Left forelimb (tissue), 1 donor: ENCODE data around the gene ZBED6.
"Not testable (repeated sequence)": the region's sequence is repeated elsewhere in the genome, so short reads cannot be mapped to it uniquely, and the experiment has no call there.

Source experiments
- DNase-seq: peaks from one replicate; pipeline ENCODE4 v3.0.0-alpha.2; 2018; ENCODE audit warnings: low spot score

ZBED6 gene

DNA sequence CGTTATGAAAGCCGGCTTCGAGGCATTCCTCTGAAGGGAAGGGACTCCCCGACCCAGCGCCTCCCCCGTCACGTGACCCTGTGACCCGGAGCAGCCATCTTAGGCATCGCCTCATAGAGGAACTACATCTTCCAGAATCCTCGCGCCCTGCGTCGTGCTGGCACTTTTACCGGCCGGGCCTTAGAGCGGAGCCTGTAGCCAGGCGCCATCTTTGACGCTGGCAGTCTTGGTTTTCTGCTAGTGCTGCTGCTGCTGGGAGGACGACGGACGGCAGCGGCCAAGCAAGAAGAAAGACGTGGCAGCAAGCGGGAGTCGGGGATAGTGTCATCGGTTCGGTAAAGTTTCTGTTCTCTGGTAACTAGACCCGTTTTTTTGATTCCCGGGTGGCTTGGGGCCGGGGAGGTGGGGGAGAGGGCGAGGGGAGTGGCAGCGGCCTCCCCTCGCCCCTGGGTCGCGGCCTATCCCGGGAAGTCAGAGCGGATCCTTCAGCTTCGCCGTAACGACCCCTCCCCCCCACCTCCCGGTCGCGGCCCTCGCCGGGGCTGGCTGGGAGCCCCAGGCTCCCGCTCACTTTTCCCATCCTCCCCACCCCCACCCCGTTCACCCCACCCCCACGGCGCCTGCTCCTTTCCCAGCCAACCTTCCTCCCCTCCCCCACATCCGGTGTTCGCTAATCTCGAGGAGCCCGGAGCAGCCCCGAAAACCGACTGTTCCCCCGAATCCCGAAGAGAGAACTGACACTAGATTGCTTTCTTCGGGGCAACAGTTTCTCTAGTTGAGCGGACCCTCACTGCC is at the start of gene ZBED6, which contains the start of gene ZC3H11A:
ZBED6 (plus strand) TSS at position 183 of the 795 bp plus-strand sequence. CDS start 1,900 bp downstream, outside the sequence.
ZC3H11A (plus strand) TSS at position 183 of the 795 bp plus-strand sequence. CDS start 21,448 bp downstream, outside the sequence.
- peak; percentile 97 for DNase-seq

- DNase-seq, result no peak
Observed at GRCh38 chr1:203746281-203746680, 49.1 kb upstream of the ZBED6 start.

GRCh38 chr1:203751051-203751450 is 44.4 kb upstream of the ZBED6 start:
- DNase-seq, result no peak

DNA sequence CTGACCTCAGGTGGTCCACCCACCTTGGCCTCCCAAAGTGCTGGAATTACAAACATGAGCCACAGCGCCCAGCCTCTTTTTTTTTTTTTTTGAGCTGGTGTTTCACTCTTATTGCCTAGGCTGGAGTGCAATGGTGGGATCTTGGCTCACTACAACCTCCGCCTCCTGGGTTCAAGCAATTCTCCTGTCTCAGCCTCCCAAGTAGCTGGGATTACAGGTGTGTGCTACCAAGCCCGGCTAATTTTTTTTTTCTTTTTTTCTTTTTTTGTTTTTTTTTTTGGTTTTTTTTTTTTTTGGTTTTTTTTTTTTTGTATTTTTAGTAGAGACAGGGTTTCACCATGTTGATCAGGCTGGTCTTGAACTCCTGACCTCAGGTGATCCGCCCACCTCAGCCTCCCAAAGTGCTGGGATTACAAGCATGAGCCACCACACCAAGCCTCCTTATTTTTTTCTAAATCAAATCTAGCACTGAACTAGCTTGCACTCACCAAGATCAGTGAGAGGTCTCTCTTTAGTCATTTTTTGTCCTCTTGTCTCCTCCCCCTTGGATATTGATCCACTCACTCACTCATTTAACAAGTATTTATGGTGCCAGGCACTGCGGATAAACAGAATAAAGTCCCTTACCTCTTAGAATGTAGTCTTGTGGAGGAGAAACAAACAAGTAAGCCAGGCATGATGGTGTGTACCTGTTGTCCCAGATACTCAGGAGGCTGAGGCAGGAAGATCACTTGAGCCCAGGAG is 43.6 kb upstream of the ZBED6 start:
- DNase-seq, result not testable (repeated sequence)

DNA sequence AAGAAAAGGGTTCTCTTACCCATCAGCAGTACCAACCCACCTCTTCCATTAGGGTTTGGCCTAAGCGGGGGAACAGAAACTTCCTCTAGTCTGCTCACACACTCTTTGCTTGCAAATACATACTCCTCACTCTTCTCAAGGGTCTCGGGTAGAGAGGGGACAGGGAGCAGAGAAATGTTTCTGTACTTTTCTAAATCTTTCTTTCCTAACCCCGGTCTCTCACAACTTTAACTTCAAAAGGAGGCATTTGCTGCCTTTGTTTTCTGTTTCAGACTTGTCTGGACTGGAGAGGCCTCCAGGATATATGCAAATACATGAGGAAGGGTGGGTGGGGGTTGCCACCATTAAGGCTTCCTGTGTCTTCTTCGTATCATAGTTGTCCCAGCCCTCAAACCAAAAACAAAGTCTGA is 41.0 kb upstream of the ZBED6 start:
- DNase-seq, result no peak

- no peak for DNase-seq
Observed at GRCh38 chr1:203756036-203756435, 39.4 kb upstream of the ZBED6 start.

- DNase-seq, result not testable (repeated sequence)
Observed at GRCh38 chr1:203758749-203759148, 36.7 kb upstream of the ZBED6 start.

DNA sequence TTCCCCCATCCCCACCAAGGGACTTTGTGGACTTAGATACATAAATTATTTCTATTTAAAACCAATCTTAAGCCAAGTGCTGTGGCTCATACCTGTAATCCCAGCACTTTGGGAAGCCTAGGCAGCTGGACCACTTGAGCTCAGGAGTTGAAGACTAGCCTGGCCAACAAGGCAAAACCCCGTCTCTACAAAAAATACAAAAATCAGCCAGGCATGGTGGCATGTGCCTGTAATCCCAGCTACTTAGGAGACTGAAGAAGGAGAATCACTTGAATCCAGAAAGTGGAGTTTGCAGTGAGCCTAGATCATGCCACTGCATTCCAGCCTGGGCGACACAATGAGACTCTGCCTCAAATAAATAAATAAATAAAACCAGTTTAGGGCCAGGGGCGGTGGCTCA is 34.9 kb upstream of the ZBED6 start:
- no peak for DNase-seq

DNA sequence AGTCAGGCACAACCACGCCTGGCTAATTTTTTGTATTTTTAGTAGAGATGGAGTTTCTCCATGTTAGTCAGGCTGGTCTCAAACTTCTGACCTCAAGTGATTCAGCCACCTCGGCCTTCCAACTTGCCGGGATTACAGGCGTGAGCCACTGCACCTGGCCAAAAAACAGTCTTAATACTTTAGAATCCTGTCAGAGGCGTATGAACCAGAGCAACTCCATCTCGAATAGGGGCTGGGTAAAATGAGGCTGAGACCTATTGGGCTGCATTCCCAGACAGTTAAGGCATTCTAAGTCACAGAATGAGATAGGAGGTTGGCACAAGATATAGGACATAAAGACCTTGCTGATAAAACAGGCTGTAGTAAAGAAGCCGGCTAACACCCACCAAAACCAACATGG is 33.5 kb upstream of the ZBED6 start:
- not testable (repeated sequence) for DNase-seq

DNA sequence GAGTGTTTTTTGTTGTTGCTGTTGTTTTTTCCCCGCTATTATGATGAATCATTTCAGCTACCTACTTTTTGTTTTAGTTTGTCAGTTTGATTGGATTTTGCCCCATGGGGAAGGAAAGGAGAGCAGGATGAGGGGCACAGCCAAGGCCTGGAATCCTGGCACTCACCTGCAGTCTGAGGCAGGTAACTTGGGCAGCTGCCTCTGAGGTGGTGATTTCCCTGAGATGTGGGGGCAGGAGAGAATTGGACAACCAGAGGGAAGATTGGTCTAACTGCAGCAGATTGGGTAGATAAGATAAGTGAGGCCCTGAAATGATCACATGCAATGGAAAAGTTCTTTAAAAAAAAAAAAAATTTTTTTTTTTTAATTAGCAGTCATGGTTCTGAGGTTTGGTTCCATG is 31.9 kb upstream of the ZBED6 start:
- DNase-seq, result no peak

DNA sequence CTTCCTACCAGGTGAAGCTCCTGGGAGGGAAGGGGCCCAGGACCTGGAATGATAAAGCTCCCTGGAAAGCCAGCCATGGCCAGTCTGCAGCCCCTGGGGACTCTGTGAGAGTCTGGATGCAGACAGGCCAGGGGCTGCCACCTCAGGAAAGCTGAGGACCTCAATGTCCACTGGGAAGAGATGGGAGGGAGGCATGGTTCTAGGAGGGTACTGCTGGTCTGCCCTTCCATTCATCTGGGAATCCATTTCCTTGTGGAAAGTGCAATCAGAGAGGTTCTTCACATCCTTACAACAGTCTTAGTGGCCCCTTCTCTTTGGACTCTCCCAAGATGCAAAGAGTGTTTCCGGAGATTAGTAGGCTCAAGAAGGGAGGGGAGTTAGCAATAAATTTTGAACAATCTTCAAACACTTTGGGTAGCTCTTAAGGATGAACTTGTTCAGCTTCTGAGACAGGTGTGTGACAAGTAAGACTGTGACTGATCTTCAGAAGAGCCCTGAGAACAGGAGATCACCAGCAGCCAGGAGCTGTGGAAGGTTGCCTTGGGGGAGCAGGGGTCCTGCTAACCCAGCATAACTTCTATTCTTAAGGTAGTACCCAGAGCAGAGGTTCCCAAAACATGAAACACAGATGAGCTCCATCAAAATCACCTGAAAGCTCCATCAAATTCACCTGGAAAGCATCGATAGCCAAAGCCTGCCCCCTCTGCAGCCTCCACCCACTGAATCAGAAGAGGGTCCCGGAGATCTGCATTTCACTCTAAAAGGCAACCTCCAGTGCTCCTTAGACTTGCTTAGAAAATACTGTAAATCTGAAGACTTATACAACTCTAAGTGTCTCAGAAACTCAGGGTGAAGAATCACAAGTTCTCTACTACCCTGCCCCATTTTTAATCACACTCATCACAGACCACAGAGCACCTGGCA is 31.1 kb upstream of the ZBED6 start:
- no peak for DNase-seq

DNA sequence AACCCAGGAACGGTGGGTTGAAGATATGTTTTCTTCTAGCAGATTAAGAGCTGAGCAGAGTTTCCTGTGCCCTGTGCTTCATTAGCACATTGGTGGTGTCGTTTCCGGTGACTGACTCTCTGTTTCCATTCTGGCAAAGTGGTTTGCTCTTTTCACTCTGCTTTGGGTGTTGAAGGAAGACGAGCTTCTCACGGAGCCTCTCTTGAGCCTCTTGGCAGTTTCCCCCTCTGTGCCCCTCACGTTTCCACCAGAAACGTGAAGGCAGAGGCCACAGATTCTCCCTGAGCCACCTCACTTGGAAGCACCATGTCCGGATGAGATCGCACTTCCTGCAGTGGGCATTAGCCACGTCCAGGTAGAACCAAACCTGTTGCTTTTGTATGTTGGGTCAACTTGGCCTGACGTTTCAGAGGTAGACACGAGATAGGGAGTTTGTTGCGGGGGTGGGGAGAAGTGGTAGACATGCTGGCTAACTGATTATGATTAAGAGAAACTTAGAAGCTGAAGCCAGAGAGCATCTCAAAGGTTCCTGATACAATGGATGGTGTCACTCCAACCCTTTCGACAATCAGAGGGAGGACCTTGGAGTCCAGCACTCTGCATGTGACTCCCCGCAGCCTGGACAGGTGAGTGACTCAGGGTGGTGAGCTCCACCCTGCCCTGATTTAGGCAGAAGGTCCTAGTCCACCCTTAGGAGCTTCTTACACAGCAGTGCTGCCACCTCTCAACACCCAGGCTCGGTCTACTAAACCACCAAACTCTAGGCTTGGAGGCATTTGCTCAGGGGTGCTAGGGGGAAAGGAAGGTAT is 30.2 kb upstream of the ZBED6 start, which contains the start of gene LAX1:
LAX1 (plus strand) TSS at position 155 of the 809 bp plus-strand sequence; CDS start at position 538, 383 bp downstream.
- DNase-seq, result no peak

DNA sequence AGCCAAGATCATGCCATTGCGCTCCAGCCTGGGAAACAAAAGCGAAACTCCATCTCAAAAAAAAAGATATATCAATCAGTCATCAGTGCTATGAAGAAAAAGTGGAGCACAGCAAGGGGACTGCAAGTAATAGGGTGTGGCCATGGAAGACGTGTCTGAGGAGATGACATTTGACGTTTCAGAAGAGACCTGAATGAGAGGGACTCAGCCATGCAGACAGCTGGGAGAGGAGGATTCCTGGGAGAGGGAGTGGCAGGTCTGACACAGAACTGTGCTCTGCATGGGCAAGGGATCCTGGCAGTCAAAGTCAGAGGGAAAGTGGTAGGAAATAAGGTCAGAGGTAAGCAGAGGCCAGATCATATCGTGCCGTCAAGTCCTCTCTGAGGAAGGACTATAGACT is 27.2 kb upstream of the ZBED6 start:
- DNase-seq, result no peak

GRCh38 chr1:203769505-203770343 is 25.7 kb upstream of the ZBED6 start:
- peak; percentile 70 for DNase-seq

DNA sequence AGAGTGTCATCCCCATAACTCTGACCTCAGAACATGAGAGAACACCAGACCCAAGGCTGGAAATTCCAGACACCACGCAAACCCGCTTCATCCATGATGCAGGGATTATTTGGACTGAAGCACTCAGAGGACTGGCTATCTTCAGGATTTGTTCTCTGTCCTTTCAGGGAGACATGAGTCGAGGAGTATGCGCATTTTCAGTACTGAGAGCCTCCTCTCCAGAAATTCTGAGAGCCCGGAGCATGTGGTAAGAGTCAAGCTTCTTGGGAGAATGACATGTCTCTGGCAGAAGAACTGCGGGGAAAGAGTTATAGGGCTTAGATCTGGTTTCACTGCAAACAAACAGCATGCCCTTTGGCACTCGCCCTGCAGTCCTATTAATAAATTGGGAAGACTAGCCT is 23.5 kb upstream of the ZBED6 start:
- no peak for DNase-seq

- no peak for DNase-seq
Observed at GRCh38 chr1:203772836-203773235, 22.6 kb upstream of the ZBED6 start.

- DNase-seq, result no peak
Observed at GRCh38 chr1:203776636-203777035, 18.8 kb upstream of the ZBED6 start.

DNA sequence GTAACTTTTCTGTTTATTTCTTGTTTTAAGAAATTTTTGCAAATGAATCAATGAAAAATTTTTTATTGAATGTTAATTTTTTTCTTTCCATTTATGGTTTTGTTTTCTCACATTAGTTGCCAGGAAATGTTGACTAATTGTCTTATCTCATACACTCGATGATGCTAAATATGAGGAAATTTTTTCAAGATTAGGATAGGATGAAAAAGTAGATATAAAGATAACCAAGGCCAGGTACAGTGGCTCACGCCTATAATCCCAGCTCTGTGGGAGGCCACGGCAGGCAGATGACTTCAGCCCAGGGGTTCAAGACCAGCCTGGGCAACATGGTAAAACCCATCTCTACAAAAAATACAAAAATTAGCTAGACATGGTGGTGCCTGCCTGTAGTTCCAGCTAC is 17.8 kb upstream of the ZBED6 start:
- DNase-seq, result no peak

DNA sequence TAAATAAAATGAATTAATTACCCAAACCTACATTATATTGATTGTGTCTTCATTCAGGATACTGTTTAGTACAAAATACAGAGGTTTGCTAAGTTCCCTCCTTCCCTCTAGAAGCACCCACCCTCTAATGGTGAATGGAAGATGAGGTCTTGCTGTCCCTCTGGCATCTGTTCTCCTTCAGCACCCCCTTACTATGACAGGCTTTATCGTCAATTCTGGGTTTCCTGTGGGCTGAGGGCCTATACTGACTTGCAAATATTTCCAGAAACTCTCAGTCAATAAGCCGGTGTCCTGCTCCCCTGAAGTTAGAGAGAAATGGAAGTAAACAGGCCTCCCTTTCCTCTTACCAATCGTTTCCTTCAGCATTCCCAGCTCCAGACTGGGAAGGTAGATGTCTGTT is 17.3 kb upstream of the ZBED6 start:
- DNase-seq, result no peak

DNA sequence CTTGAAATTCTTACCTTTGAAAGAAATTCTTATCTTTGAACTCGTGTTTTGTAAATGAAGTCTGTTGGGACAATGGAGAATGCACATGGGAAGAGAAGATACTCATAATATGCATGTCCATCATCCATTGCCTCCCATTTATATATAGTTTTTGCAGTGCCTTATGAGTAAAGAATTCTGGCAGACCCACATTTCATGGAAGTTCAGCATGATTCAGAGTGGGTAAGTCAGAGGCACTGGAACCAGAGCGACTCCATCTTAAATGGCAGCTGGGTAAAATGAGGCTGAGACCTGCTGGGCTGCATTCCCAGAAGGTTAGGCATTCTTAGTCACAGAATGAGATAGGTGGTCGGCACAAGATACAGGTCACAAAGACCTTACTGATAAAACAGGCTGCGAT is 16.6 kb upstream of the ZBED6 start:
- no peak for DNase-seq
